ENCODE results near the gene CALHM4. TPM values are rescaled to one million over a fixed set of nuclear protein-coding genes. Genes with fewer than 3 reads are reported as not detected.

CALHM4 gene
- total RNA-seq, 5 donors from 2014 or later (not counting 1 experiment from before 2014, with no cell fraction given): not detected

- Histone ChIP-seq H3K27me3 (replicated peaks in 1 of 2; ENCODE audit: control insufficient read depth in 2 of 2, extremely low read depth in 1 of 2, insufficient read depth in 2 of 2, low read length in 1 of 2) (no peaks in the 10 kb centered on the region), H3K4me3 (ENCODE audit: control insufficient read depth in 1 of 2, extremely low read depth in 1 of 2, low read length in 1 of 2) (no peak overlapping the region), H3K4me1 (ENCODE audit: control insufficient read depth in 1 of 2, extremely low read depth in 1 of 2, insufficient read depth in 2 of 2, low read length in 2 of 2) (no peaks in the 10 kb centered on the region), H3K36me3 (ENCODE audit: control insufficient read depth in 2 of 2, extremely low read depth in 1 of 2, insufficient read depth in 1 of 2, low read length in 1 of 2) (no peaks in the 10 kb centered on the region), H3K9me3 (no peaks in the 10 kb centered on the region), H3K27ac (ENCODE audit: low read length) (no peak overlapping the region)
- WGBS (ENCODE audit: insufficient coverage): 90% methylated on average over 7 of the region's 9 CpGs
- ChIA-PET POLR2A (interaction anchor here in 1 of 2 donors (0.6 kb wide), 1 partner anchor 211 kb away, joined by 8 read pairs; no protein-coding TSS in a partner anchor), CTCF (interaction anchor here (0.7 to 4.5 kb wide), 25 partner anchors 9 to 317 kb away, joined by 3 to 55 read pairs (median 4); partner anchors contain the start of genes CALHM4 (in 2 of the 2), CALHM5 (in 1 of the 2), RWDD1 (in 1 of the 2) and TSPYL1 (in 1 of the 2))
- no peak for DNase-seq
- Mint-ChIP-seq H3K36me3 (no peaks in the 10 kb centered on the region), H3K4me1 (no peaks in the 10 kb centered on the region), H3K9me3 (no peaks in the 10 kb centered on the region), H3K27me3 (peaks cover 18 to 19% of the 10 kb centered on the region in 2 donors), H3K4me3 (no peak overlapping the region), H3K27ac (no peak overlapping the region)
- ATAC-seq (replicated peaks in 1 of 4): no peak
These were observed 20.2 kb upstream of the CALHM4 start for GRCh38 chr6:116533233-116533957.

- Histone ChIP-seq H3K4me1 (ENCODE audit: control insufficient read depth in 1 of 2, extremely low read depth in 1 of 2, insufficient read depth in 2 of 2, low read length in 2 of 2) (no peaks in the 10 kb centered on the region), H3K9me3 (no peaks in the 10 kb centered on the region), H3K27me3 (replicated peaks in 1 of 2; ENCODE audit: control insufficient read depth in 2 of 2, extremely low read depth in 1 of 2, insufficient read depth in 2 of 2, low read length in 1 of 2) (peaks cover 0 to 3% of the 10 kb centered on the region in 2 experiments), H3K36me3 (ENCODE audit: control insufficient read depth in 2 of 2, extremely low read depth in 1 of 2, insufficient read depth in 1 of 2, low read length in 1 of 2) (no peaks in the 10 kb centered on the region), H3K27ac (ENCODE audit: low read length) (no peak overlapping the region), H3K4me3 (ENCODE audit: control insufficient read depth in 1 of 2, extremely low read depth in 1 of 2, low read length in 1 of 2) (no peak overlapping the region)
- H3K36me3 Mint-ChIP-seq: no peaks in the 10 kb centered on the region
- no peak for DNase-seq
- H3K9me3 Mint-ChIP-seq: no peaks in the 10 kb centered on the region
- no peak overlapping the region for H3K4me3 Mint-ChIP-seq
- ATAC-seq (replicated peaks in 1 of 4): no peak
- no peaks in the 10 kb centered on the region for H3K4me1 Mint-ChIP-seq
- H3K27ac Mint-ChIP-seq: no peak overlapping the region
- POLR2A ChIA-PET: interaction anchor here in 1 of 2 donors (0.6 kb wide), 1 partner anchor 318 kb away, joined by 3 read pairs; no protein-coding TSS in a partner anchor
- peaks cover 11 to 17% of the 10 kb centered on the region in 2 donors for H3K27me3 Mint-ChIP-seq
- CTCF ChIA-PET: interaction anchor here (0.6 to 4.5 kb wide), 33 partner anchors 8 to 318 kb away, joined by 3 to 55 read pairs (median 4); partner anchors contain the start of genes CALHM4 (in 1 of the 2) and RWDD1 (in 1 of the 2)
These were observed 18.4 kb upstream of the CALHM4 start for GRCh38 chr6:116535109-116535508.

- ATAC-seq (replicated peaks in 1 of 4) (peak; percentile 43 to 56 (median 54)), DNase-seq (peak in 9 of 35 experiments; percentile 2 to 73 (median 12))
- no peaks in the 10 kb centered on the region for H3K36me3 Mint-ChIP-seq
- H3K36me3 ChIP-seq (ENCODE audit: control insufficient read depth in 2 of 2, extremely low read depth in 1 of 2, insufficient read depth in 1 of 2, low read length in 1 of 2): no peaks in the 10 kb centered on the region
- H3K27me3 ChIP-seq (replicated peaks in 1 of 2; ENCODE audit: control insufficient read depth in 2 of 2, extremely low read depth in 1 of 2, insufficient read depth in 2 of 2, low read length in 1 of 2): peaks cover 0 to 3% of the 10 kb centered on the region in 2 experiments
- no peak overlapping the region for H3K27ac ChIP-seq (ENCODE audit: low read length)
- H3K27ac Mint-ChIP-seq: no peak overlapping the region
- no peak overlapping the region for H3K4me3 Mint-ChIP-seq
- H3K4me1 ChIP-seq (ENCODE audit: control insufficient read depth in 1 of 2, extremely low read depth in 1 of 2, insufficient read depth in 2 of 2, low read length in 2 of 2): no peaks in the 10 kb centered on the region
- 0% methylated on average over 1 of the region's 4 CpGs for WGBS (ENCODE audit: insufficient coverage)
- no peaks in the 10 kb centered on the region for H3K4me1 Mint-ChIP-seq
- H3K9me3 Mint-ChIP-seq: no peaks in the 10 kb centered on the region
- CTCF ChIA-PET: interaction anchor here (1.3 to 4.5 kb wide), 9 partner anchors 27 to 319 kb away, joined by 4 to 55 read pairs (median 10); partner anchors contain the start of gene RWDD1 (in 1 of the 2)
- H3K27me3 Mint-ChIP-seq: peaks cover 13 to 23% of the 10 kb centered on the region in 2 donors
- POLR2A ChIA-PET: no interaction called here
- no peaks in the 10 kb centered on the region for H3K9me3 ChIP-seq
- no peak overlapping the region for H3K4me3 ChIP-seq (ENCODE audit: control insufficient read depth in 1 of 2, extremely low read depth in 1 of 2, low read length in 1 of 2)
These were observed 17.3 kb upstream of the CALHM4 start for GRCh38 chr6:116536216-116536621.

GRCh38 chr6:116542426-116542825 lies 11.1 kb upstream of the CALHM4 start:
- Histone ChIP-seq H3K9me3 (no peaks in the 10 kb centered on the region), H3K27ac (ENCODE audit: low read length) (no peak overlapping the region), H3K4me3 (ENCODE audit: control insufficient read depth in 1 of 2, extremely low read depth in 1 of 2, low read length in 1 of 2) (no peak overlapping the region), H3K36me3 (ENCODE audit: control insufficient read depth in 2 of 2, extremely low read depth in 1 of 2, insufficient read depth in 1 of 2, low read length in 1 of 2) (no peaks in the 10 kb centered on the region), H3K4me1 (ENCODE audit: control insufficient read depth in 1 of 2, extremely low read depth in 1 of 2, insufficient read depth in 2 of 2, low read length in 2 of 2) (no peaks in the 10 kb centered on the region), H3K27me3 (replicated peaks in 1 of 2; ENCODE audit: control insufficient read depth in 2 of 2, extremely low read depth in 1 of 2, insufficient read depth in 2 of 2, low read length in 1 of 2) (peaks cover 0 to 3% of the 10 kb centered on the region in 2 experiments)
- Mint-ChIP-seq H3K9me3 (no peaks in the 10 kb centered on the region), H3K27ac (no peak overlapping the region), H3K4me1 (no peaks in the 10 kb centered on the region), H3K36me3 (no peaks in the 10 kb centered on the region), H3K4me3 (no peak overlapping the region), H3K27me3 (peaks cover 18 to 23% of the 10 kb centered on the region in 2 donors)
- no peak for DNase-seq
- POLR2A ChIA-PET: no interaction called here
- CTCF ChIA-PET: interaction anchor here (0.7 to 2.2 kb wide), 8 partner anchors 9 to 454 kb away, joined by 3 to 10 read pairs (median 4); partner anchors contain the start of gene CALHM4 (in 1 of the 2)
- ATAC-seq (replicated peaks in 1 of 4): no peak

GRCh38 chr6:116543149-116543548 lies 10.4 kb upstream of the CALHM4 start:
- no peaks in the 10 kb centered on the region for H3K36me3 Mint-ChIP-seq
- H3K27ac Mint-ChIP-seq: no peak overlapping the region
- no peak for DNase-seq
- H3K4me3 Mint-ChIP-seq: no peak overlapping the region
- ChIA-PET CTCF (interaction anchor here (1.0 to 2.2 kb wide), 3 partner anchors 9 to 330 kb away, joined by 3 to 8 read pairs (median 3); no protein-coding TSS in a partner anchor), POLR2A (no interaction called here)
- Histone ChIP-seq H3K36me3 (ENCODE audit: control insufficient read depth in 2 of 2, extremely low read depth in 1 of 2, insufficient read depth in 1 of 2, low read length in 1 of 2) (no peaks in the 10 kb centered on the region), H3K27me3 (replicated peaks in 1 of 2; ENCODE audit: control insufficient read depth in 2 of 2, extremely low read depth in 1 of 2, insufficient read depth in 2 of 2, low read length in 1 of 2) (peaks cover 0 to 3% of the 10 kb centered on the region in 2 experiments), H3K4me3 (ENCODE audit: control insufficient read depth in 1 of 2, extremely low read depth in 1 of 2, low read length in 1 of 2) (no peak overlapping the region), H3K4me1 (ENCODE audit: control insufficient read depth in 1 of 2, extremely low read depth in 1 of 2, insufficient read depth in 2 of 2, low read length in 2 of 2) (no peaks in the 10 kb centered on the region), H3K9me3 (no peaks in the 10 kb centered on the region), H3K27ac (ENCODE audit: low read length) (no peak overlapping the region)
- peaks cover 18 to 23% of the 10 kb centered on the region in 2 donors for H3K27me3 Mint-ChIP-seq
- no peak for ATAC-seq (replicated peaks in 1 of 4)
- no peaks in the 10 kb centered on the region for H3K4me1 Mint-ChIP-seq
- no peaks in the 10 kb centered on the region for H3K9me3 Mint-ChIP-seq

GRCh38 chr6:116545651-116546050 lies 7.9 kb upstream of the CALHM4 start, which contains the start of gene TRAPPC3L:
Gene TRAPPC3L, minus strand, starts transcription at chr6:116545684. Its CDS starts 170 bp downstream, at chr6:116545514.
- Mint-ChIP-seq H3K9me3 (no peaks in the 10 kb centered on the region), H3K36me3 (no peaks in the 10 kb centered on the region)
- no peak for DNase-seq

More at GRCh38 chr6:116545651-116546050, 7.9 kb upstream of the CALHM4 start, which contains the start of gene TRAPPC3L:
- H3K4me3 Mint-ChIP-seq: no peak within 1 kb of the TSS
- ATAC-seq (replicated peaks in 1 of 4): no peak
- 100% methylated on average over 1 of the region's 4 CpGs for WGBS (ENCODE audit: insufficient coverage)
- H3K36me3 ChIP-seq (ENCODE audit: control insufficient read depth in 2 of 2, extremely low read depth in 1 of 2, insufficient read depth in 1 of 2, low read length in 1 of 2): no peaks in the 10 kb centered on the region
- ChIA-PET POLR2A (no interaction called here), CTCF (no interaction called here)
- H3K27ac ChIP-seq (ENCODE audit: low read length): no peak within 1 kb of the TSS
- peaks cover 15 to 18% of the 10 kb centered on the region in 2 donors for H3K27me3 Mint-ChIP-seq
- no peak within 1 kb of the TSS for H3K4me3 ChIP-seq (ENCODE audit: control insufficient read depth in 1 of 2, extremely low read depth in 1 of 2, low read length in 1 of 2)
- no peaks in the 10 kb centered on the region for H3K9me3 ChIP-seq
- H3K27ac Mint-ChIP-seq: no peak within 1 kb of the TSS
- no peaks in the 10 kb centered on the region for H3K4me1 Mint-ChIP-seq
- H3K4me1 ChIP-seq (ENCODE audit: control insufficient read depth in 1 of 2, extremely low read depth in 1 of 2, insufficient read depth in 2 of 2, low read length in 2 of 2): no peaks in the 10 kb centered on the region
- no peaks in the 10 kb centered on the region for H3K27me3 ChIP-seq (replicated peaks in 1 of 2; ENCODE audit: control insufficient read depth in 2 of 2, extremely low read depth in 1 of 2, insufficient read depth in 2 of 2, low read length in 1 of 2)

All from T-cell (primary cell).